NCI-H748 (cell line): Measurements from ENCODE around the gene SH3PXD2B.

ENCODE experiments used
- DNase-seq: peaks from one replicate; lab custom pipeline; 2025; ENCODE audit not compliant: unreplicated experiment; lab: John Stamatoyannopoulos, UW

Gene SH3PXD2B

DNA sequence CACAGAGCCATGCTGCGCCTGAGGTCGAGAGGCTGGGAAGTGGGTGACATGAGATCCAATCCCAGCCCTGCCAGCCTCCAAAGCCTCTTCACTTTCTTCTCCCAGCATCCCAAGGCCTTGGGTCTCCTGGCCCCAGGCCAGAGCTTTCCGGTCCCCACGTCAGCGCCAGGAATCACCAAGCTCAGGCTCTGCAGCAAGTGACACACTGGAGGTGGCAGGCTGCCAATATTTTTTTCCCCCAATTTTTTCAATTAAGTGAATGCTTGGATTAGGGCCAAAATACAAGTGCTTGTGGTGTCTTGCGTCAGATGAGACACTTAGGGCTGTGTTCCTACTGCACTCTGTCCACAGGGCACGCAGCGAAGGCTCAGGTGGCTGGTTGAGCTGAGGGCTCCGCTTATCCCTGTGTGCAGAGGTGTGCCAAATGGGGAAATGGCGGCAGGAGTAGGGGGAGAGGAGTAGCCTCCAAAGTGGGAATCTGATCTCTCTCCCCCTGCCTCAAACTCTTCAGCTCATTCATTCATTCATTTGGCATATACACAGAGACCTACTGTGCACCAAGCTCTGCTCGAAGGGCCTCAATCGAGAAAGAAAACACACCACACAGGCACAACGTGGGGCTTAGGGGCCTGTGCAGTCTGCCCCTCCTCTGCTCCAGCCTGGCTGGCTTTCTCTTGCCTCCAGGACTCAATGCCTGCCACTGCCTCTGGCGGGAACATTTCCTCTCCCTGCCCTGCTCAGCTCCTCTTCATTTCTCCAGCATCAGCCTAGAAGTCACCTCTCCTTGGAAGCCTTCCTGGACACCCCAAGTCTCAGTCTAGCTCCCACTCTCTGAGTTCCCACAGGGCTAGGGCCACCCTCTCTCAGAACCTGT lies 16.6 kb downstream of the SH3PXD2B start:
- DNase-seq: peak; percentile 98

DNA sequence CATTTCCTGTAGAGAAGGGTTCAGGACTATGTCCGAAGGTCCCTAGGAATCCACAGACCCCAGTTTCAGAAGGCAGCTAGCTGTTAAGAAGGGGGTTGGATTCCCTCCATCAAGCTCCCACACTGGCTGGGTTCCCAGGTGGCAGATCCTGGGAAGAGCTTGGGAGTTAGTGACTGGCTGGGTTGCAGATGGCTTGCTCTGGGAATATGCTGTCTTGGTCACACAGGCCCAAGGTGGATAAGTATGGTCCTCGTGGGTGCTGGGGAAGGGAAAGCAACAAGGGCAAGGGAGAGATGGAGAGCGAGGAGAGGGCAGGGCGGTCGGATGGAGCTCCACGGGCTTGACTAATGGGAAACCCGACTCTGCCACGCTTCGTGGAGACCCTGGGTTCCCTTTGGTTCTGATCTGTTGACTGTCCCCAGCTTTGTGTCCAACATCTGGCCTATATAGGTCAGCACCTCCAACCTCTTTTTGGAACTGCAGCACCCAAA lies 17.4 kb downstream of the SH3PXD2B start:
- DNase-seq: no peak

DNA sequence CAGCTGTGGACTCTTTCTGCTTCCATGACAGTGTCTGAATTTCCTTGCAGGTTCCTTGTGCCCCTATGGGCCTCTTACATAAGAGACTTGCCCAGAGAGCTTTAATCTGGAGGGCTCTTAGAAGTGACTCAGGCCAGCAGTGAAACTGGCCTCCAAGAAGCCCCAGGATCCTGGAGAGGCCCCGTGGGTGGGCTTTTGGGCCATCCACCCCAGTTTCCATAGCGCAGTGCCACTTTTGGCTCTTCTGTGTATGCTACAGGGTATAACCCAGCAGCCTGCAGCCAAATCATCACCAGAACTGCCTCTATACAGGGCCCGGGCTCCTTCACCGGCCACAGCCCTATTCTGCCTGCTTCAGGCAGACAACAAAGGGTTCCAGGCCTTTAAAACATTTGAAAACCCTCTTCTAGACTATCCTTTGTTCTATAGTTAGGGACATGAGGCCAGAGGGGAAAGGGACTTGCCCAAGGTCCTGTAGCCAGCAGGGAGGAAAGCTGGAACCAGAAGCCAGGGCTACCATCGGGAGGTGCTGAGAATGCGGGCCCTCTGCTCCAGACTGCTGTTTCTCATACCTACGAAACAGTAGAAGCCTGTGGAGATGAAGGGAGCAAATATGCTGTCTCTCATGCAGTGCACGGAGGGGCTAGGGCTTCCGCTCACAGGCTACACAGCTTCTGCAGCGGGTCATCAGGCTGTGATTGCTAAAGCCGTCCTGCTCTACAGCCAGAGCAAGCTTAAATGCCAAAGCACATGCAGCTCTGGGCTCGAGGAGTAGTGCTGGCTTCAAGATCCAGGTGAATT lies 18.0 kb downstream of the SH3PXD2B start:
- no peak for DNase-seq

DNA sequence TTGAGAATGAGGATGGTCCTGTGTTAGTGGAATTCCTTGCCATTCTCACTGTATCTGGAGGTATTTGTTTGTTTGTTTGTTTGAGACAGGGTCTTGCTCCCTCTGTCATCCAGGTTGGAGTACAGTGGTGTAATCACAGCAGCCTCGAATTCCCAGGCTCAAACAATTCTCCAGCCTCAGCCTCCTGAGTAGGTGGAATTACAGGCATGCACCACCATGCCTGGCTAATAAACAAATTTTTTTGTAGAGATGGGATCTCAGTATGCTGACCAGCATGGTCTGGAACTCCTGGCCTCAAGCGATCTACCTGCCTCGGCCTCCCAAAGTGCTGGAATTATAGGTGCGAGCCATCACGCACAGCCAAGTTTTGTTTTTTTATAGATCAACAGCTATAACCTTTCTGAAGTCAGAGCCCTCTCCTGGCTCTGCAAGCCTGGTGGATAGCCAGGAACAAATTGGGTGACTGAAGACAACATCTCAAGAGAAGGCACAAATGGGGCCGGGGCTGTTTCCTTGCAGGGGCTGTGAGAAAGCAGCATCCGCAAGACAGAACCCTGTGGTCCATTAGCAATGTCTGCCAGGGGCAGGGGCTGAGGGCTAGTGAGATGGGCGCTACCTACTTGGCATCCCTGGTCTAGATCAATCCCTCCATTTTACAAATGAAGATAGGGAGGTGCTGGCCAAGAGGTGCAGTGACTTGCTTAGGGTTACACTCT lies 18.8 kb downstream of the SH3PXD2B start:
- DNase-seq: no peak

DNA sequence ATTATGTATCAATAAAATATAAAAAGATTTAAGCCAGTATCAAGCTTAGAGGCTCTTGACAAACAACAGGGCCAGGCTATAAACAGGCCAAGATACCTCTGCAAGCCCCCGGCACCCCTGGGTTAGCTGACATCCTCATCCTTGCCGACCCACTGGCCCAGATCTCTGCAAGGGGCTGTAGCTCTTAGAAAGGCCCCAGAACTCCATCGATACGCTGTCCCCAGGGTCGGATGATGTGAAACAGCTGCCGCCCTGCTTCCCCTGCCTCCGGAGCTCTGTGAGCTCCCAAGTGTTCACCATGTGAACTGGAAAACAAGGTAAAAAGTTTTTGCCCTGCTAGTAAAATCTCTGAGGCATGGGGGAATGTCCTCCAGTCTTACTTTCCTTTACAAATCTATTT lies 20.1 kb downstream of the SH3PXD2B start:
- no peak for DNase-seq

DNA sequence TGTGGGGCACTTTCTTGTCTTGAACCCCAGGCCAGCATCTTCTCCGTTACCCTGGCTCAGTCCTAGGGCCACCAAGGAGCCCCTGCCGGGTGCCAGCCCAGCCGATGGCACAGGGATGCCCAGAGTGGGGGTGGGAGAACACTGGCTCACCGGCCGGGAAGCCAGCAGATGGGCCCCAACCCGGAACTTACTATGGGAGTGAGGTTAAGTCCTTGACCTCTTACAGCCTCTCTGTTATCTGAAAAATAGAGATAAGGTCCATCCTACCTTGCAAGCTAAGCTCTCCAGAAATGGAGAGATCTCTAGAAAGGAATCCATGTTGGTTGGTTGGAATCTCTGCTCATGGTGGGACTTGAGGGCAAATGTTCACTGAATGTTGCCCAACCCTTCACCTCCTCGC lies 20.8 kb downstream of the SH3PXD2B start:
- DNase-seq: no peak

DNA sequence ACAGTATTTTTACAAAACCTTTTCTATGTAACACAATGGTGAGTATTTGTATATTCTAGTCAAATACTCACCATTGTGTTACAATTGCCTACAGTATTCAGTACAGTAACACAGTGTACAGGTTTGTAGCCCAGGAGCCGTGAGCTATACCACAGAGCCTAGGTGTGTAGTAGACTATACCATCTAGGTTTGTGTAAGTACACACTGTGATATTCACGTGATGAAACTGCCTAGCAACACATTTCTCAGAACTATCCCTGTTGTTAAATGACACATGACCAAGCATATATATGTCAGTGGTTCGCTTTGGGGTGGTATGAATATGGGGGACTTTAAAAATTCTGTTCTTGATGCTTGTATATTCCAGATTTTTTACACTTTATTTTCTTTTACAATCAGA lies 21.3 kb downstream of the SH3PXD2B start:
- DNase-seq: no peak

DNA sequence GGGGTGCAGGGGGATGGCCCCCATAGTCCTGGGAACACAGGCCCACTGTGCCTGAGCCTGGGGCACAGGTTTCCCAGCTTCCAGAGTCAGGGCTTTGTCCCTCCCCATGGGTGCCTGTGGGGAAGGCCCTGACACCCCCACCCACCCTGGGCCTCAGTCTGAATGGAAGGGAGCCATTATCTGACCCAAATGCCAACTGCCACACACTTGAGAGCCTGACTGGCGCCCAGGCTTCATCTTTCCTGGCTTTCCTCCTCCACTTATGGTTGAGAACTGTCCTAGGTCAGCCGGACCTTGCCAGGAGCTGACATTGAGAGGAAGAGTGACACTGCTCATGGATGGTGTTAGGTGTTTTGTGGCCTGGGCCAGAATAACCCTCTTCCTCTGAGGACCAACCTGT lies 24.0 kb downstream of the SH3PXD2B start:
- DNase-seq: no peak

DNA sequence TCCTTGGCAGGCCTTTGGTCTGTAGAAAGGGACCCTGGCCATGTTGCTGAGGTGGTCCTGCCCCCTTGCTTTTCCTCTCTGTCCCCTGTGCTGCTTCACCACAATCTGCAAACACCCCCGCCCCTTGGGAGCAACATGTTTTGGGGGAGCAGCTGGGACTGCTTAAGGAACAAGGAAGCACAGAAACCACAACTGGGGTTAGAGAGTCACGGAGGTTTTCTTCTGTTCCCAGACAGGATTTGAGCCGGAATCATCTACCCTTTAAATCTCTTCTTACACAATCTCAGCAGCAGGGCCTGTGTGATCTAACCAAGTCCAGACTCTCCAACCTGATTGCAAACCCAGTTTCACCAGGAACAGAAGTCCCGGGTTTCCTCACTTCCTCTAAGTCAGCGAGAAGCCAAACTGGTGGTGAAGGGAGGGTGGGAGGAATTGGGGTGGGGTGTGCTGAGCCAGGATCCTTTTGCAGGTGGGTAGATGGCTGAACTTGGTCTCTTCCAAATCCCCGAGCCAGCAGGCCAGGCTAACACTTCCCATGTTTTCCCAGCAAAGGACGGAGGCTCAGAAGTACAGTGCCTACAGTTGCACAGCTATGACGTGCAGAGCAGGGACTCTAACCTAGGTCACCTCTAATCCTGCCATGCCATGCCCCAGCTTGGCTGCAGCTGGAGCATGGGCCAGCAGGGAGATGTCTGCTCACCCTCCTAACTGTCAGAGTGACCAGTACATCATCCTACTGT lies 25.0 kb downstream of the SH3PXD2B start:
- no peak for DNase-seq

DNA sequence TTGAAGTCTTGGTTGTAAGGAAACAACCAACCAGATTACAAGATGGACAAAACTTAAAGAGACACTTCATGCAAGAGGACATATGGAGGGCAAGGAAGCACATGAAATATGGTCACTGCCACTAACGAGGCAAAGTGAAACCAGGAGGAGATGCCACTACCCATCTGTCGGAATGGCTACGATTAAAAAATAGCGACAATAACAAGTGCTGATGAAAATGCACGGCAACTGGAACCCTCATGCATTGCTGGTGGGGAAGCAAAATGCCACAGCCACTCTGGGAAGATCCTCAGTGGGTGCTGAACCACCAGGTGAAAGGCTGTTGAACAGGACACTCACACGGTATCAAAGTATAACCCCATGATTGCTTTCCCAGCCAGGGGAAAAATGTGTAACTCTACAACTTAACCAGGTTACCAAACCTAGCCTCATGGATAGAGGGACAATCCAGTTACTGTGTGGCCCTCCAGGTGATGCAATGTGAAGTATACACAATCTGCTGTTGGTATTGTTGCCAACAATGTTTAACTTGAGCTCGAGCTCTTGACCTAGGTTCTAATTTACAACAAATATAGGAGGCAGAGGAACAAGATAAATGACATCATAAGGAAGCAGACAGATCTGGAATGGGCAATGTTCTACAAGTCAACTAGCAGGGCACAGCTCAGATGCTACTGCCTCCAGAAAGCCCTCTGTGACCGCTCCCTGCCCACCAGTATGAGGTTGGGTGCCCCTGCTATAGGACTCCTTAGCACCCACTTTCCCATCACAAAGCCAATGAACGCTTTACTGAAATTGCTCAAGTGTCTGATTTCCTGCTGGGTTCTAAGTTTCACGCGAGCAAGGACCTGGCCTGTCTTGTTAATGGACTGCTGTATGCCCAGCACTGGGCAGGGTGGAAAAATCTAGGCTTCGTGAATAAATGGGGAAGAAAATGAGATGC lies 25.8 kb downstream of the SH3PXD2B start:
- no peak for DNase-seq

DNA sequence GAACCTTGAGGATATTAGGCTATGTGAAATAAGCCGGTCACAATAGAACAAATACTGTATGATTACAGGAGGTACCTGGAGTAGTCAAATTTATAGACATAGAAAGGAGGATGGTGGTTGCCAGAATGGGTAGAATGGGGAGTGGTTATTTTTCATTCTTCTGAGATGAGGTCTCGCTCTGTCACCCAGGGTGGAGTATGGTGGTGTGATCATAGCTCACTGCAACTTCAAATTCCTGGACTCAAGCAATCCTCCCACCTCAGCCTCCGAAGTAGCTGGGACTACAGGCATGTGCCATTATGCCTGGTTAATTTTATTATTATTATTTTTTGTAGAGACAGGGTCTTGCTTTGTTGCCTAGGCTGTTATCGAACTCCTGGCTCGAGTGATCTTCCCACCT lies 27.1 kb downstream of the SH3PXD2B start:
- DNase-seq: no peak

DNA sequence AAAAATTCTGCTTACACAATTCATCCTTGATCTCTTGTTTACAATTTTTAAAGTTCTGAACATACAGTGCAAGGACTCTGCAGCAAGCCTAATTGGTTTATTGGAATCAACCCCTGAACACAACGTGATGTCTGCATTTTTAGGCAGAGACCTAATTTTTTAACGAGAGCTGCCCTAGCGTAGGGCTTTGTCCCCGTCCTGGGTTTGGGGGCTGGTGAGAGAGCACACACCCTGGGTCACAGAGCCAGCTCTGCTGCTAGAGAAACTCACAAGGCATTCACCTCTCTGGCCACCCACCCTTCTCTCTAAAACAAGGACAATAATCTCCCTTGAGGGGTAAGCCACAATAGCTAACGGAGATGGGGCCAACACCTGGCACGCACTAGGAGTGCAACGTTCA lies 28.2 kb downstream of the SH3PXD2B start:
- DNase-seq: no peak

DNA sequence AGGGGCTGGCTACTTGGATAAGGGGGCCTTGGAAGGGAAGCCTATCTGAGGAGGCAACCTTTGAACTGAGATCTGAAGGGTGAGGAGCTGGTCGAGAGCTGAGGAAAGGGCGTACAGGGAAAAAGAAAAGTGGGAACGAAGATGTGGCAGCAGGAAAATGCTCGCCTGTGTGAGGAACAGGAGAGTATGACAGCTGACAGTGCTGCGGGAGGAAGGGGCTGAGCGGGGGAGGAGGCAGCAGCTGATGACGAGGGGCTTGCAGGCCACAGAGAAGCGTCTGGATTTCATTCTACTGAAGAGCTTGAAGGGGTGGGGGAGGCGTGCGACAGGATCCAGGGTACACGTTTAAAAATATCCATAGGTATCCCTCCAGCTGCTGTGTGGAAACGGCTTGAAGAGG lies 28.9 kb downstream of the SH3PXD2B start:
- no peak for DNase-seq

DNA sequence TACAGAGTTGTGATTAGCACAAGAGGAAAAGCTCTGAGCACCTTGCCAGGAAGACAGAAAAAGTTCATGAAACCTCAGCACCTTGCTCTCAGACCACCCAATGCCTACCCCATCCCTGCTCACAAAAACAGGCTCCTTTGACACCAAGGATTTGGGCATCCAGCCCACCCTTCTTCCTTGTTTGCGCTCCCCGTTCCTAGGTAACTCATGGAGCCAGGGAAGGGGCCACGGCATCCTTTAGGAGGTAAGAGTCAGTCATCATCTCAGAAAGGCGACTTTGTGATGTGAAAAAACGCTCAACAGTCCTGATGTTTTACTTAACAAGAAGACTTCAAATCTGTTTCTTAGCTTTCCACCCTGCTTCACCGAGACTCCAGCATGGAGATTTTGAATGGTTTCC lies 29.5 kb downstream of the SH3PXD2B start:
- DNase-seq: no peak

DNA sequence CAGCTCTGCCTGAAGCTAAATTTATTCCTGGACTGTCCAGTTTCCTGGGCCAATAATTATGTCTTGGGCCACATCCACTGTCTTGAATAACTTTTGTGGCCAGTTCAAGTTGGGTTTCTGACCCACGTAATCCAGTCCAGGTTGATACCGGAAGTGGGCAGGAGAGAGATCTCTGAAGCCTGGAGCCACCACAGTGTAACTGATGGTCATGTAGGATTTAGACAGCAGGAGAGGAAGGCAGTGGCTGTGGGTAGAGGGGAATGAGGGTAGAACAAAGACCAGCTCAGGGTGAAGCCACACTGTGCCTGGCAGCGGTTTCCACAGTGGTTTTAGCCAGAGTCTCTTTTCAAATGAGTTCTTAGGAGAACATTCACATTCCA lies 30.2 kb downstream of the SH3PXD2B start:
- DNase-seq: no peak

DNA sequence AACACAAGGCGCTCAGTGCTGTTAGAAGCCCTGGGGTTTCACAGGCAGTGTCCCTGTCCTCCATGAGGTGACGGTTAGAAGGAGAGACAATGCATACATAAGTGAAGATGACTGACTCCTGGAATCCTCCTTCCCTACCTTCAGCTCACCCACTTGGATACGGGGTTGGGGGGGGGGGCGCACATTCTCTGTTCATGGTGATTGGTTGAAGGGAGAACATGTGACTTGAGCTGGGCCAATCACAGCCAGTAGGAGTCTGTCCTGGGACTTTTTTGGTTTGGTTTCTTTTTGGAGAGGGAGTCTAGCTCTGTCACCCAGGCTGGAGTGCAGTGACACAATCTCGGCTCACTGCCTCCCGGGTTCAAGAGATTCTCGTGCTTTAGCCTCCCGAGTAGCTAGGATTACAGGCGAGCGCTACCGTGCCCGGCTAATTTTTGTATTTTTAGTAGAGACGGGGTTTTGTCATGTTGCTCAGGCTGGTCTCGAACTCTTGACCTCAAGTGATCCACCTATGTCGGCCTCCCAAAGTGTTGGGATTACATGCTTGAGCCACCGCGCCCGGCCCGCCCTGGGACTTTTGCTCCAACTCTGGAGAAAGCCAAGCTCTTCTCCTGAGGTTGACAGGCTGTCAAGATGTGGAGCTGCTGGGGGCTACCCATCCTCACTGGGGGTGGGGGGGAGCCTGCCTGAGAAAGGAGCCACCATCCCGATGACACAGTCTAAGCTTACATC lies 30.8 kb downstream of the SH3PXD2B start:
- DNase-seq: no peak

DNA sequence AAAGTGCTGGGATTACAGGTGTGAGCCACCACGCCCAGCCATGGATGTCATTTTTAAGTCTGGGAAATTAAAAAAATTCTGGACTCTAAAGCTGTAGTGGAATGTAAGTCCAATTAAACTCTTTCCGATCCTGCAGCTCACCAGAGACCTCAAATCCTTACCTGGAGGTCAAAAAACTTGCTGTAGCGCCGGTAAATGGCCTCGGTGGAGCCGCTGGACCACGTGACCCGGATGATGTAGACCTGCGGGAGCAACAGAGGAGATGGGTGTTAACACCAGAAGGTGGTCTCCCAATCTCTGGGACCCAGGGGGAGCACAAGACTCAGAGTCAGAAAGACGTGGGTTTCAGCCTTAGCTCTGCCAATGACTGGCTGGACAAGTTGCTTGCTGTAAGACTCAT lies 32.1 kb downstream of the SH3PXD2B start:
- no peak for DNase-seq

DNA sequence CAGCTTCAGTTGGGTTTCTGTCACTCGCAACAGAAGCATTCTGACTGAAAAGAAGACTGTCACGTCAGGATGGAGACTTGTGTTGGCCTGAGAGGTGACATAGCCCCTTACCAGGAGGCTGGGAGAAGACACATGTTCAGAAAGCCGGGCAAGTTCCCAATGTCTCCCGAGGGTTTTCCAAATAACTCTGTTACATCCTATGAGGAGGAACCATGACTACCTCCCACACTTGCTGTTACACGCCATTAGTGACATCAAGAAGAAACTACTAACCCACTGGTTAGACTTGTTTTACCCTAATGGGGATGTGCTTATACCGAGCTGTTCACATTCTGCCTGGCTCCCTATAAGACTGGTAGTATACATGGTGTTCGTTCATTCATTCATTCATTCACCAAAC lies 33.3 kb downstream of the SH3PXD2B start:
- DNase-seq: no peak
